ENCODE data around the gene TPRN. TPM values are rescaled to one million over a fixed set of nuclear protein-coding genes. Genes with fewer than 3 reads are reported as not detected.
A peak's percentile ranks its signal among the peaks of the same experiment; 100 is the strongest.

TPRN gene
- total RNA-seq, 1 donor from 2014 or later, result 16.0 TPM

- peaks cover 43% of the 10 kb centered on the region for H3K27me3 Mint-ChIP-seq (ENCODE audit: low read depth, unreplicated experiment)
- FAIRE-seq (no peak), DNase-seq (ENCODE audit: low read depth) (no peak)
- Histone ChIP-seq H3K4me3 (ENCODE audit: insufficient read depth, low read depth, low read length) (no peak overlapping the region), H4K20me1 (ENCODE audit: insufficient read depth, low read length) (no peaks in the 10 kb centered on the region), H3K9me3 (ENCODE audit: insufficient read depth, low read depth, low read length) (no peaks in the 10 kb centered on the region), H3K4me2 (ENCODE audit: low read length) (no peak overlapping the region), H3K79me2 (ENCODE audit: insufficient read depth, low read length) (no peaks in the 10 kb centered on the region), H3K4me1 (ENCODE audit: insufficient read depth, low read length) (peaks cover 4% of the 10 kb centered on the region), H3K36me3 (ENCODE audit: insufficient read depth, low read length) (no peaks in the 10 kb centered on the region), H3K27ac (ENCODE audit: low read depth, low read length) (no peak overlapping the region), H3K9ac (ENCODE audit: low read length) (no peak overlapping the region), H3K27me3 (ENCODE audit: insufficient read depth, low read length) (peaks cover 31% of the 10 kb centered on the region), H2AFZ (ENCODE audit: low read depth, low read length) (no peak overlapping the region)
- H3K9me3 Mint-ChIP-seq (ENCODE audit: unreplicated experiment), result no peaks in the 10 kb centered on the region
- no peaks in the 10 kb centered on the region for H3K36me3 Mint-ChIP-seq (ENCODE audit: low read depth, unreplicated experiment)
- no peak overlapping the region for H3K27ac Mint-ChIP-seq (ENCODE audit: unreplicated experiment)
- H3K4me3 Mint-ChIP-seq (ENCODE audit: unreplicated experiment), result no peak overlapping the region
- H3K4me1 Mint-ChIP-seq (ENCODE audit: low read depth, unreplicated experiment), result no peaks in the 10 kb centered on the region
- no peak for TF ChIP-seq CTCF (IDR thresholded peaks at IDR 0.05; ENCODE audit: insufficient read depth, low read depth, low read length)
- TF ChIP-seq EZH2 (IDR thresholded peaks at IDR 0.05; ENCODE audit: insufficient read depth, low read length), result no peak
Observed at GRCh38 chr9:137164370-137165249, 35.9 kb downstream of the TPRN start.

- no peaks in the 10 kb centered on the region for H4K20me1 ChIP-seq (ENCODE audit: insufficient read depth, low read length)
- no peaks in the 10 kb centered on the region for H3K36me3 Mint-ChIP-seq (ENCODE audit: low read depth, unreplicated experiment)
- H3K4me1 ChIP-seq (ENCODE audit: insufficient read depth, low read length), result peaks cover 4% of the 10 kb centered on the region
- TF ChIP-seq CTCF (IDR thresholded peaks at IDR 0.05; ENCODE audit: insufficient read depth, low read depth, low read length) (no peak), EZH2 (IDR thresholded peaks at IDR 0.05; ENCODE audit: insufficient read depth, low read length) (no peak)
- no peaks in the 10 kb centered on the region for H3K9me3 Mint-ChIP-seq (ENCODE audit: unreplicated experiment)
- H3K27ac ChIP-seq (ENCODE audit: low read depth, low read length), result no peak overlapping the region
- H3K36me3 ChIP-seq (ENCODE audit: insufficient read depth, low read length), result no peaks in the 10 kb centered on the region
- no peaks in the 10 kb centered on the region for H3K9me3 ChIP-seq (ENCODE audit: insufficient read depth, low read depth, low read length)
- H3K79me2 ChIP-seq (ENCODE audit: insufficient read depth, low read length), result no peaks in the 10 kb centered on the region
- H3K27me3 Mint-ChIP-seq (ENCODE audit: low read depth, unreplicated experiment), result peaks cover 52% of the 10 kb centered on the region
- no peak overlapping the region for H3K4me3 ChIP-seq (ENCODE audit: insufficient read depth, low read depth, low read length)
- FAIRE-seq, result no peak
- H3K9ac ChIP-seq (ENCODE audit: low read length), result no peak overlapping the region
- H3K4me3 Mint-ChIP-seq (ENCODE audit: unreplicated experiment), result no peak overlapping the region
- H2AFZ ChIP-seq (ENCODE audit: low read depth, low read length), result no peak overlapping the region
- H3K27ac Mint-ChIP-seq (ENCODE audit: unreplicated experiment), result no peak overlapping the region
- peaks cover 2% of the 10 kb centered on the region for H3K4me1 Mint-ChIP-seq (ENCODE audit: low read depth, unreplicated experiment)
- H3K27me3 ChIP-seq (ENCODE audit: insufficient read depth, low read length), result peaks cover 34% of the 10 kb centered on the region
- no peak overlapping the region for H3K4me2 ChIP-seq (ENCODE audit: low read length)
- no peak for DNase-seq (ENCODE audit: low read depth)
Observed at GRCh38 chr9:137163805-137164204, 36.7 kb downstream of the TPRN start.

- Mint-ChIP-seq H3K9me3 (ENCODE audit: unreplicated experiment) (no peaks in the 10 kb centered on the region), H3K4me1 (ENCODE audit: low read depth, unreplicated experiment) (peaks cover 2% of the 10 kb centered on the region), H3K27me3 (ENCODE audit: low read depth, unreplicated experiment) (peaks cover 55% of the 10 kb centered on the region), H3K27ac (ENCODE audit: unreplicated experiment) (no peak overlapping the region), H3K4me3 (ENCODE audit: unreplicated experiment) (peak overlapping the region; percentile 50), H3K36me3 (ENCODE audit: low read depth, unreplicated experiment) (no peaks in the 10 kb centered on the region)
- Histone ChIP-seq H3K4me1 (ENCODE audit: insufficient read depth, low read length) (peaks cover 4% of the 10 kb centered on the region), H3K9me3 (ENCODE audit: insufficient read depth, low read depth, low read length) (no peaks in the 10 kb centered on the region), H2AFZ (ENCODE audit: low read depth, low read length) (peak overlapping the region; percentile 56), H3K79me2 (ENCODE audit: insufficient read depth, low read length) (no peaks in the 10 kb centered on the region), H3K4me3 (ENCODE audit: insufficient read depth, low read depth, low read length) (no peak overlapping the region), H3K9ac (ENCODE audit: low read length) (no peak overlapping the region), H3K4me2 (ENCODE audit: low read length) (peak overlapping the region; percentile 57), H3K36me3 (ENCODE audit: insufficient read depth, low read length) (no peaks in the 10 kb centered on the region), H3K27me3 (ENCODE audit: insufficient read depth, low read length) (peaks cover 37% of the 10 kb centered on the region), H3K27ac (ENCODE audit: low read depth, low read length) (no peak overlapping the region), H4K20me1 (ENCODE audit: insufficient read depth, low read length) (no peaks in the 10 kb centered on the region)
- FAIRE-seq (no peak), DNase-seq (ENCODE audit: low read depth) (no peak)
- TF ChIP-seq CTCF (IDR thresholded peaks at IDR 0.05; ENCODE audit: insufficient read depth, low read depth, low read length) (no peak), EZH2 (IDR thresholded peaks at IDR 0.05; ENCODE audit: insufficient read depth, low read length) (no peak)
Observed at GRCh38 chr9:137163365-137163715, 37.2 kb downstream of the TPRN start.
